KBM-7 (cell line): Measurements from ENCODE around the gene CFAP91.

ENCODE experiments used
- DNase-seq: peaks from one replicate; pipeline ENCODE4 v3.0.0-alpha.2; 2015
- in situ Hi-C: fragments of 300-500 bp; cut with MboI; formaldehyde crosslinking; loops from 2 replicates; pipeline ENCODE4 v1.14.3; 2020; ENCODE audit warnings: low sequenced_read_pairs, low pct_unique_long_range_greater_than_20kb, mixed read lengths

Gene CFAP91

GRCh38 chr3:119731560-119732343, 28.9 kb downstream of the CFAP91 start:
- no peak for DNase-seq
- in situ Hi-C loops, result no loop called here

- in situ Hi-C loops, result no loop called here
- DNase-seq, result no peak
These were observed 31.0 kb downstream of the CFAP91 start for GRCh38 chr3:119733812-119734211.

DNA sequence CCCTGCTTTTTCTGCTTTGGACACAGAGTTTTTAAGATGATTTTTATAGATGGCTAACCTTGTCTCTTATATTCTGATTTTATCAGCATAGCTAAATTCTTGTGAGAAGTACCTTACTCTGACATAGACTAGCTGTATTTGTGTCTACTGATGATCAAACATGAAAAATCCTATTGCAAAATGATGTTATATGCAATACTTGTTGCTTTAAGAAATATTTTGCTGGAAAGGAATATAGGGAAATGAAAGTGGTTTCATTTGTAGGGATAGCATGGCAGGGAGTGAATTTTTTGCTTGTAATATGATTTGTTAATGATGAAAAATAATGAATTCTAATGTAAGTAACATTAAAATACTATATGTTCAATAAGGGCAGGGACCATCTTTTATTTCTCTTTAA, 35.9 kb downstream of the CFAP91 start:
- DNase-seq, result no peak
- in situ Hi-C loops, result no loop called here

DNA sequence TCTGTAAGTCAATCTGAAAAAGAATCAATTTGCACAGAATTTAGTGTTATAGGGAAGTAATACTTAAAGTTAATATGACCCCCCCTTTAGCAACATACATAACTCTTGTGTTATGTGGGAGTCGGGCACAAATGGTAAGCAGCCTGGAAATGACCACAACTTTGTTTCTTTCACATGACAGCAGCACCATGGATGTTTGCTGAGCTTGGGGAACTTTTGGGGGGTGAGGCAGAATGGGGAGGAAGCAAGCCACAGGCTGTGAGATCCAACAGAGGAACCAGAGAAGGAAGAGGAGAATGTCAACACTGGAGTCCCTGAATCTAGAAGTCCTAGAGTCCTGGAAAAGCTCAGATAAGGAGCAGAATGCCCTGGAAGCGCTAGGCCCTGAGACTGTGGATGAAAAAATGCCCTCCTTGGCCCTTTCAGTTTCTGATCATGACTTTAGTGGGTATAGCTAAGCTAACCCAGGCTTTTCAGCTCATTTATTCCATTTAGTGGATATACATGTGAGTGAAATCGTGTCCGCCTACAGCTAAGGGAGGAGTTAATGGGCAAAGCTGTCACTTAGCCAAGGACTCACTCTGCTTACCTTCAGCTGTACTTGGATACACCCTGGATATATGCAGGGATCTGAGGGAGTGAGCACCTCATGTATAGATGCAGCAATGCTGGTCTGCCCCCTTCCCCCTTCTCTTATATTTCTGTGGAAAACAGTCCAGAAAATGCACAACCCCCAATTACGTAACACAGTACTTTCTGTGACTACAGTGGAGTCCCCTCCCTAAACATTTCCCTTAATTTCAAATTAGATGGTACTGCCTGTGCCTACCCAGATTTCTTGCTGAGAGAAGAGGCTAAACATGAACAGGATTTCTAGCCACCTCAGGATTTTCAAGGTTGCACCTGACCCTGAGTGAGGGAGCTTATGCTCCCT, 39.1 kb downstream of the CFAP91 start:
- in situ Hi-C loops, result no loop called here
- no peak for DNase-seq

- DNase-seq, result no peak
- in situ Hi-C loops, result no loop called here
These were observed 41.1 kb downstream of the CFAP91 start for GRCh38 chr3:119743921-119744320.

DNA sequence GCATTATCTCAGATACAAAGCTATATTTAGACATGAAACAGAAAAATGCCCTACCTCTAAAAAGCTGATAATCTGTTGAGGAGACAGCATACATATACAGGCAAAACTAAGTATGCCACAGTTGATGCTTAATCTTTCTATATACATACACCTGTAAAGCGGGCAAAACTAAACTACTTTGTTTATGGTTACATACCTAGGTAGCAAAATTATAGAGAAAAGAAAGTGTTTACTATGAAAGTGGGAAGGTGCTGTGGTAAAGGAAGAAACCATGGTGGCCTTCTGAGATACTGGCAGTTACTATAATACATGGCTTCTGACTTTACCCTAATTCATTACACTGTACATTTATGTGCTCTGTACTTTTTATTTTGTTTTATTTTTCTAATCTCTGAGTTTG, 43.1 kb downstream of the CFAP91 start:
- in situ Hi-C loops, result no loop called here

DNA sequence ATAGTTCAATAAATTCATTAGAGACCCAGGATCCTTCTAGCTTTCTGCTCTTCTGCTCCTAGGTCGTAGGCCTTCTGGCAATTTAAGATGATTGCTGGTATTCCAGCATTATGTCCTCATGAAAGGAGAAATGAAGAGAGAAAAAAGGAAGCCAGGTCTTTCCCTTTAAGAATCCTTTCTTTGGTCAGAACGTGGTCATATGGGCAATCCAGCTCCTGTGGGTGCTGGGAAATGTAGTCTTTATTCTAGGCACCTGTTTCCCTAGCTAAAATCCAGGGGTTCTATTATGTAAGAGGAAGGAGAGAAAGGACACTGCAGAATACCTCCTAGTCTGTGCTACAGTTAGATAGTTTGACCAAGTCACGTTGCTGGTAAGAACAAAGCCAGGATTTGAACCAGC, 43.6 kb downstream of the CFAP91 start:
- in situ Hi-C loops, result no loop called here

More for the DNA sequence above, 43.1 kb downstream of the CFAP91 start:
- DNase-seq, result no peak

GRCh38 chr3:119747357-119747756, 44.5 kb downstream of the CFAP91 start:
- no peak for DNase-seq
- in situ Hi-C loops, result no loop called here

More for the DNA sequence above, 43.6 kb downstream of the CFAP91 start:
- DNase-seq, result no peak

- in situ Hi-C loops, result no loop called here
These were observed 46.2 kb downstream of the CFAP91 start for GRCh38 chr3:119748991-119749390.

DNA sequence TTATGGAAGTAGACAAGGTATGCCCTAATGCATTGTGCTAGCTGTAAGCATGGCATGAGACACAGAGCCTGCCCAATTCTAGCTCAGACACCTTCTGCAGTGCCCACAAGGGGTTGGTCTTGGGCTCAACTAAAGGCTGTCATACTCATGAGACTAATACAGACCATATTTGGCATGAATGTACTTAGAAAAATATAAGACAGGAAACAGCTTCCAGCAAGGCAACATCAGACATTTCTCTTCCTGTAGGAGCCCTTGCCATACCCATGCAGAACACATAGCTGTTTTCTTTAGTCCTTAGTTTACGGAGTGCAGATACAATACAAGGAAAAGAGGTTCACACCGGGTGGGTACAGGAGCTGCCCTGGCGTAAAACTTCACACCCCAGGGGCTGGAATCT, 48.6 kb downstream of the CFAP91 start:
- no peak for DNase-seq
- in situ Hi-C loops, result no loop called here

More at GRCh38 chr3:119748991-119749390, 46.2 kb downstream of the CFAP91 start:
- DNase-seq, result no peak
